ENCODE measurements around the gene ALS2CL.

ALS2CL gene

GRCh38 chr3:46681387-46681786 lies 12.1 kb downstream of the ALS2CL start:
- H3K4me3 ChIP-seq (ENCODE audit: low read length): no peak overlapping the region
- TF ChIP-seq CTCF (conservative IDR thresholded peaks at IDR 0.05; ENCODE audit: low read depth, low read length): no peak
- DNase-seq (ENCODE audit: low read depth): no peak

GRCh38 chr3:46680298-46680826 lies 13.1 kb downstream of the ALS2CL start:
- no peak overlapping the region for H3K4me3 ChIP-seq (ENCODE audit: low read length)
- no peak for DNase-seq (ENCODE audit: low read depth)
- no peak for TF ChIP-seq CTCF (conservative IDR thresholded peaks at IDR 0.05; ENCODE audit: low read depth, low read length)

GRCh38 chr3:46679681-46680080 lies 13.8 kb downstream of the ALS2CL start:
- no peak for DNase-seq (ENCODE audit: low read depth)
- no peak for TF ChIP-seq CTCF (conservative IDR thresholded peaks at IDR 0.05; ENCODE audit: low read depth, low read length)
- no peak overlapping the region for H3K4me3 ChIP-seq (ENCODE audit: low read length)

- no peak for TF ChIP-seq CTCF (conservative IDR thresholded peaks at IDR 0.05; ENCODE audit: low read depth, low read length)
- no peak overlapping the region for H3K4me3 ChIP-seq (ENCODE audit: low read length)
- DNase-seq (ENCODE audit: low read depth): no peak
Measured at GRCh38 chr3:46678280-46678679, 15.2 kb downstream of the ALS2CL start.

- no peak overlapping the region for H3K4me3 ChIP-seq (ENCODE audit: low read length)
- DNase-seq (ENCODE audit: low read depth): no peak
- no peak for TF ChIP-seq CTCF (conservative IDR thresholded peaks at IDR 0.05; ENCODE audit: low read depth, low read length)
Measured at GRCh38 chr3:46677411-46677726, 16.1 kb downstream of the ALS2CL start.

- no peak for TF ChIP-seq CTCF (conservative IDR thresholded peaks at IDR 0.05; ENCODE audit: low read depth, low read length)
- no peak for DNase-seq (ENCODE audit: low read depth)
- no peak overlapping the region for H3K4me3 ChIP-seq (ENCODE audit: low read length)
Measured at GRCh38 chr3:46676601-46677410, 16.7 kb downstream of the ALS2CL start.
